HEK293T (cell line): ENCODE measurements around the gene DES.

Experiments
- CTCF ChIA-PET: fragments of 350-600 bp; formaldehyde crosslinking; extraction: SDS; loops from one replicate; lab custom pipeline; 2021; ENCODE audit warnings: antibody characterized with exemption, inconsistent platforms; lab: Yijun Ruan, JAX
- POLR2A ChIA-PET: fragments of 350-600 bp; formaldehyde crosslinking; extraction: SDS; loops from one replicate; lab custom pipeline; 2020; ENCODE audit warnings: antibody characterized with exemption, inconsistent platforms; lab: Yijun Ruan, JAX
- DNase-seq: peaks from one replicate; pipeline ENCODE4 v3.0.0; 2012; ENCODE audit warnings: mixed read lengths; ENCODE audit errors: extremely low spot score
- ARNT ChIP-seq: fragments of 450-650 bp; IDR thresholded peaks from 2 replicates; pipeline ENCODE4 v1.6.1; 2017; ENCODE audit warnings: mild to moderate bottlenecking
- BHLHE40 ChIP-seq: fragments of 450-650 bp; IDR thresholded peaks from 2 replicates; pipeline ENCODE4 v1.6.1; 2016; ENCODE audit warnings: mild to moderate bottlenecking, moderate library complexity, borderline replicate concordance
- CTBP1 ChIP-seq: fragments of 450-650 bp; IDR thresholded peaks from 2 replicates; pipeline ENCODE4 v1.6.1; 2016; ENCODE audit warnings: borderline replicate concordance
- ELF4 ChIP-seq: fragments of 450-650 bp; IDR thresholded peaks from 2 replicates; pipeline ENCODE4 v1.6.1; 2017; ENCODE audit warnings: antibody characterized with exemption
- FOXA1 ChIP-seq: fragments of 450-650 bp; IDR thresholded peaks from 2 replicates; pipeline ENCODE4 v1.6.1; 2016; ENCODE audit warnings: mild to moderate bottlenecking
- FOXK2 ChIP-seq: fragments of 450-650 bp; IDR thresholded peaks from 2 replicates; pipeline ENCODE4 v1.6.1; 2016; ENCODE audit warnings: mild to moderate bottlenecking
- FOXM1 ChIP-seq: fragments of 450-650 bp; IDR thresholded peaks from 2 replicates; pipeline ENCODE4 v1.6.1; 2017; ENCODE audit warnings: mild to moderate bottlenecking, borderline replicate concordance
- HDGF ChIP-seq: fragments of 450-650 bp; IDR thresholded peaks from 2 replicates; pipeline ENCODE4 v1.6.1; 2017; ENCODE audit warnings: antibody characterized with exemption, borderline replicate concordance
- L3MBTL2 ChIP-seq: fragments of 450-650 bp; conservative IDR thresholded peaks from 2 replicates; pipeline ENCODE4 v1.6.1; 2016; ENCODE audit warnings: mild to moderate bottlenecking
- LEF1 ChIP-seq: fragments of 450-650 bp; IDR thresholded peaks from 2 replicates; pipeline ENCODE4 v1.6.1; 2017; ENCODE audit warnings: mild to moderate bottlenecking, borderline replicate concordance
- NFRKB ChIP-seq: fragments of 450-650 bp; IDR thresholded peaks from 2 replicates; pipeline ENCODE4 v1.6.1; 2016; ENCODE audit warnings: mild to moderate bottlenecking, moderate library complexity
- SP1 ChIP-seq: fragments of 450-650 bp; IDR thresholded peaks from 2 replicates; pipeline ENCODE4 v1.6.1; 2017
- SUZ12 ChIP-seq: fragments of 450-650 bp; IDR thresholded peaks from 2 replicates; pipeline ENCODE4 v1.6.1; 2016; ENCODE audit warnings: mild to moderate bottlenecking
- TARDBP ChIP-seq: fragments of 450-650 bp; IDR thresholded peaks from 2 replicates; pipeline ENCODE4 v1.6.1; 2016
- ZNF384 ChIP-seq: fragments of 450-650 bp; IDR thresholded peaks from 2 replicates; pipeline ENCODE4 v1.6.1; 2016
- TF ChIP-seq, protein P1 (sequence below): fragments of 450-650 bp; IDR thresholded peaks from 2 replicates; pipeline ENCODE4 v1.6.1; 2016

The DES gene

DNA sequence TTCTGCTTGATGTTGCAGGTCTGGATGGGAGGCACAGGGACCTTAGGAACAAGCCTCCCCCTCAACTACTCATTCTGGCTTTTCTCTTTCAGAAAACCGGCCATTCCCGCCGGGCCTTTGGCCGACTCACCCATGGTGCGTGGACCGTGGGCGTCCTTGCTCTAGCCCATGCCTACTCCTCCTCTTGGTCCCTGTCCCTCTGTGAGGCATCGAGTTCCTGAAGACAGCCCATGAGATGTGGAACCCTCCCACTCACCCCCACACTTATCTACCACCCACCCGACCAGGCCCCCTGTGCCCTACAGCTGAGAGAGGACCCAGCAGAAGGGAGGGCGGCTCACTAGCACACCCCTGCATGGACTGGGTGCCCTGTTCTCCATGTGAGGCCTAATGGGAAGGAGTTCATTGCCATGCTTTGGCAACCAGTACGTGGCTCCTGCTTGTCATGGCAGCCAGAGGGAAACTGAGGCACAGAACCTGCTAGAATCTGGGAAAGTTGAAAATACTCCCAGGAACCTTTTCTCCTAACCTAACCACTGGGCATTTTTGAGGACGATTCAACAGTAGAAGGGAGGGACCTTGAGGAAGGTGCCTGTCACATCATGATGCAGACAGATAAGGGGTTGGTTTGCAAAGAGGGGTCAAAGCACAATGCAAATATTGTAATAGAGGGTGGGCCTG is 25.0 kb downstream of the DES start:
- ChIA-PET POLR2A (no interaction called here), CTCF (interaction anchor here (0.6 kb wide), 1 partner anchor 16 kb away, joined by 4 read pairs; no protein-coding TSS in a partner anchor)
- no peak for TF ChIP-seq TARDBP
- no peak for TF ChIP-seq SUZ12
- TF ChIP-seq CTBP1, result no peak
- TF ChIP-seq BHLHE40, result no peak
- TF ChIP-seq, protein P1, sequence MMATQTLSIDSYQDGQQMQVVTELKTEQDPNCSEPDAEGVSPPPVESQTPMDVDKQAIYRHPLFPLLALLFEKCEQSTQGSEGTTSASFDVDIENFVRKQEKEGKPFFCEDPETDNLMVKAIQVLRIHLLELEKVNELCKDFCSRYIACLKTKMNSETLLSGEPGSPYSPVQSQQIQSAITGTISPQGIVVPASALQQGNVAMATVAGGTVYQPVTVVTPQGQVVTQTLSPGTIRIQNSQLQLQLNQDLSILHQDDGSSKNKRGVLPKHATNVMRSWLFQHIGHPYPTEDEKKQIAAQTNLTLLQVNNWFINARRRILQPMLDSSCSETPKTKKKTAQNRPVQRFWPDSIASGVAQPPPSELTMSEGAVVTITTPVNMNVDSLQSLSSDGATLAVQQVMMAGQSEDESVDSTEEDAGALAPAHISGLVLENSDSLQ, result no peak
- no peak for TF ChIP-seq FOXA1
- TF ChIP-seq NFRKB, result no peak
- no peak for TF ChIP-seq SP1
- TF ChIP-seq L3MBTL2, result no peak
- TF ChIP-seq FOXM1, result no peak
- TF ChIP-seq ELF4, result no peak
- no peak for TF ChIP-seq HDGF
- TF ChIP-seq LEF1, result no peak
- TF ChIP-seq FOXK2, result no peak
- no peak for TF ChIP-seq ARNT
- no peak for TF ChIP-seq ZNF384
- DNase-seq, result no peak

- TF ChIP-seq SP1 (no peak), FOXA1 (no peak)
- TF ChIP-seq, protein P1, result no peak
- ChIA-PET POLR2A (interaction anchor here (0.8 kb wide), 1 partner anchor 55 kb away, joined by 3 read pairs; no protein-coding TSS in a partner anchor), CTCF (no interaction called here)
- DNase-seq, result no peak
These were observed 25.5 kb downstream of the DES start for GRCh38 chr2:219443697-219444023.

GRCh38 chr2:219444566-219445091 is 26.5 kb downstream of the DES start:
- TF ChIP-seq ELF4, result no peak
- TF ChIP-seq HDGF, result no peak
- no peak for TF ChIP-seq ZNF384
- no peak for TF ChIP-seq CTBP1
- TF ChIP-seq FOXK2, result no peak
- no peak for TF ChIP-seq TARDBP
- TF ChIP-seq, protein P1, result no peak
- no peak for TF ChIP-seq ARNT
- TF ChIP-seq FOXM1, result no peak
- TF ChIP-seq BHLHE40, result no peak
- ChIA-PET CTCF (interaction anchor here (0.6 kb wide), 1 partner anchor 1928 kb away, joined by 4 read pairs; no protein-coding TSS in a partner anchor), POLR2A (interaction anchor here (0.8 kb wide), 1 partner anchor 56 kb away, joined by 3 read pairs; no protein-coding TSS in a partner anchor)
- no peak for DNase-seq

GRCh38 chr2:219445220-219445640 is 27.1 kb downstream of the DES start:
- TF ChIP-seq FOXA1, result no peak
- POLR2A ChIA-PET, result no interaction called here
- DNase-seq, result no peak
- CTCF ChIA-PET, result interaction anchor here (0.6 kb wide), 1 partner anchor 1927 kb away, joined by 4 read pairs; no protein-coding TSS in a partner anchor

GRCh38 chr2:219446101-219446504 is 27.9 kb downstream of the DES start:
- TF ChIP-seq L3MBTL2, result no peak
- no peak for TF ChIP-seq LEF1
- TF ChIP-seq ARNT, result no peak
- no peak for TF ChIP-seq ZNF384
- no peak for TF ChIP-seq ELF4
- TF ChIP-seq TARDBP, result no peak
- no peak for TF ChIP-seq HDGF
- TF ChIP-seq CTBP1, result no peak
- TF ChIP-seq, protein P1, result no peak
- no peak for TF ChIP-seq FOXK2
- no peak for TF ChIP-seq FOXA1
- no peak for TF ChIP-seq FOXM1
- TF ChIP-seq NFRKB, result no peak
- TF ChIP-seq BHLHE40, result no peak
- no peak for TF ChIP-seq SUZ12
- DNase-seq, result no peak
- ChIA-PET POLR2A (no interaction called here), CTCF (no interaction called here)

GRCh38 chr2:219446689-219447088 is 28.5 kb downstream of the DES start:
- ChIA-PET POLR2A (no interaction called here), CTCF (interaction anchor here (1.1 kb wide), 1 partner anchor 30 kb away, joined by 3 read pairs; no protein-coding TSS in a partner anchor)
- TF ChIP-seq LEF1, result no peak
- no peak for TF ChIP-seq SUZ12
- TF ChIP-seq BHLHE40, result no peak
- TF ChIP-seq SP1, result no peak
- TF ChIP-seq FOXM1, result no peak
- TF ChIP-seq L3MBTL2, result no peak
- TF ChIP-seq FOXK2, result no peak
- TF ChIP-seq FOXA1, result no peak
- TF ChIP-seq ZNF384, result no peak
- no peak for TF ChIP-seq TARDBP
- TF ChIP-seq CTBP1, result no peak
- TF ChIP-seq, protein P1, result no peak
- TF ChIP-seq ARNT, result no peak
- no peak for TF ChIP-seq NFRKB
- TF ChIP-seq ELF4, result no peak
- no peak for TF ChIP-seq HDGF
- DNase-seq, result no peak
